Heart left ventricle (tissue), 13 donors: ENCODE data around the gene PDYN.

Experiments
- CTCF ChIP-seq, 12 donors: fragments of 200-600 bp; sonication (generic) in 4 of 12; IDR thresholded peaks; one replicate each; pipeline versions ENCODE4 v1.5.0 to v1.8.0; 2018 to 2022; ENCODE audit warnings: antibody characterized with exemption in 12 of 12, mild to moderate bottlenecking in 5 of 12
- POLR2A ChIP-seq, 2 donors: fragments of 450-650 bp; IDR thresholded peaks; one replicate each; pipeline ENCODE4 v1.6.1; 2017; ENCODE audit warnings: antibody characterized with exemption in 2 of 2, mild to moderate bottlenecking in 2 of 2, moderate library complexity in 2 of 2
- donor health status: ischemic (EF 13 %, LVEDD 7.1; RV severe dilation, severe dysfunction).
- donor health status: DM: no; HTN: yes; CAD: no.
- donor health status: DM: no; HTN: no; CAD: no.
- donor health status: ischemic (EF 25% LVEDD 6.9; RV normal size, moderate dysfunction).
- donor health status: ischemic (EF 25% LVEDD 5.7; RV mildly dilated, moderate dysfunction).
- donor health status: ischemic (EF 35%, LVEDD 5.7; RV mildly dilated, moderate dysfunction).
- donor health status: nonischemic (EF 11% LVEDD 7.7; RV severe dilation, severe dysfunction).
- donor health status: DM: yes; HTN: yes; CAD: no.
- donor health status: PGD.
- donor health status: ischemic (EF 29% LVEDD 5.4; RV normal size, mild dysfunction).
- donor health status: nonischemic (EF 23%, LVEDD 6.1; RV moderate dilation, normal function).

GRCh38 chr20:2042400-2042799, 48.5 kb upstream of the PDYN start:
- TF ChIP-seq POLR2A (IDR thresholded peaks at IDR 0.05), result no peak
- no peak for TF ChIP-seq CTCF (IDR thresholded peaks at IDR 0.05)
